CD4-positive, alpha-beta T cell treated with Interleukin-6 for 4 hours (primary cell): ENCODE results near the gene LGALS3.

Experiments used
- DNase-seq: peaks from one replicate; pipeline ENCODE4 v3.0.0-alpha.2; 2020; ENCODE audit warnings: mixed read lengths

Gene LGALS3

DNA sequence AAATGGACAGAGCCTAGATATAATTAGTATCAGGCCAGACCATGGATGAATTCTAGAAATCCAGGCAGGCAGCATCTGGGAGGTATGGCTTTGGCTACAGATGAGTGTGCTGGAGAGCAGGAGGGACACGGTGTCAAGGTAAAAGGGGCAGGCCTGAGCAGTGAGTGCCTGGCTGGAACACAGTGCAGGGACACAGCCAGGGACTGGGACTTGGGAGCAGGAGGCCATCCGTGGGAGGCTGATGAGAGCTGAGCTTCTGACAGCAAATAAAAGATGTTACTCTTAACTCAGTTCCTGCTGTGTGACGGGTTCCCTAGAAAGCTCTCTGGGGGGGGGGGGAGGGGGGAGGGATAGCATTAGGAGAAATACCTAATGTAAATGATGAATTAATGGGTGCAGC, 13.6 kb upstream of the LGALS3 start:
- DNase-seq = no peak

DNA sequence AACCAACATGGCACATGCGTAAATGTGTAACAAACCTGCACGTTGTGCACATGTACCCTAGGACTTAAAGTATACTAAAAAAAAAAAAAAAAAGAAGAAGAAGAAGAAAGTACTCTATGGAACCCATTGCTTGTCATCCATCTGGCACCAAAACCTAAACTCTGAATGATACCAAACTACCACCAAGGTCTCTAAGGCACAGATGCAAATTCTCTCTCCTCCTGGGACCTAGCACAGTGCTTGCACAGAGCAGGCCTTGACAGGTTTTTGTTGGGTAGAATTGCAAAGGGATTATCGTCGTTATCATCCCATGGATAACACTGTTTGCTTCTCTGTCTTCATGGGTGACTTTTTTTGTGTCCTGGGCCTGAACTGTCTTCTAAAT, 13.2 kb upstream of the LGALS3 start:
- DNase-seq = no peak

DNA sequence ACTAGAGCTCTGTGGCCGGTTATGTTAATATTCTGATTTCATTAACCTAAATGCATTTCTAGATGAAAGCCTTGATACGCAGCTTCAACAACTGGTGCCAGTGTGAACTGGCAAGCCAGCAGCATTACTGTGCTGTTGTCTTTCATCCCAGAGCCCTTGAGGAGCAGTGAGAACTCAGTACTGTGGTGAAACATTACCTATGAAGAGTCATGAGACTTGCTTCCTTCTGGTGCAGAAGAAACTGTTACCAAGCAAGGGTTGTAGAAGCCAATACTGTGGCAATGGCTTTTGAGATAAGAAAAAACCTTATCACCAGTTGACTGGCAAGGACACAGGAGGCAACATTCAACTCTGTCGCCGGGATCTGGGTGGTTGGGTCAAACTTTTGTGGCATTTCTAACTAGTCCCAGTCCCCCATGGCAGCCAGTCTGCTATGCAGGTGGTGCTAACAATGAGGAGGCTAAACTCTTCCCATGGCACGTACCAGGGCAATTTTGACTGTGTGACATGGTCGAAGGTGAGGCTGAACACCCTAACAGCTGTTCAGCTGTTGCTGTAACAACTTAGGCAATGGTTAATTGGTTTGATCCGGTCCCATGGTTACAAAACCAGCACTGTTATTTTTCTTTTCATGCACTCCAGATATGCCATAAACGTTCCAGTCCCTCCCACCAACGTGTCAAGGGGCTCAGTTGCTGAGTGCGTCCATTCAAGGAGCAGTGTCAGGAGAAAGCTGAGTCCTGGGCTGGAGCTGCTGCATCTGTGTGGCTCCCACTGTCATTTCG, 12.6 kb upstream of the LGALS3 start:
- no peak for DNase-seq

DNA sequence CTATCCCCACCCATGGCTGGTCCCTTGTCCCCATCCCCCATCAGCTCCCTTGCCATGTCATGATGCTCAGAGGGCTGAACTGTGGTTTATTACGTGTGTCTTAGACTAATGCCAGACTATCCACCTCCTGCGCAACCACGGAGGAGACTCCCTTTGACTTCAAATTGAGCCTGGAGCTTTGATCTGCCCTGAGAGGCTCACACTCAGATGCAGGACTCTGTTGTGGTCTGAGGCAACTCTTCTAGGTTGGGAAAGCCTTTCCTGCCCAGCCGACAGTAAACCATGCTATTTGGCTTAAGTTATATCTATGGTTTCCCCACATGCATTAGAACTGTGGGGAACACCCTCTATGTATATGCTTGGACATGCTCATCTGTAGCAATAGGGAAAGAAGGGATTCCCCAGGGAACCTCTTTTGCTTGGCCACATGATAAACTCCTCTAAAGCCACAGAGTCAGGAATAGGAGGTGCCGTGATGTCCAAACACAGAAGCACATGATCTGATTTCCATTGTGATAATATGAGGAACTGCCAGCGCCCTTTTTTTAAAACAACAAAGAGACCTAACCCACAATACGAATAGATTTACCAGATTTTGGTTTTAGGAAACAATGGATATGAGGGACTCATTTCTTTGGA, 11.1 kb upstream of the LGALS3 start:
- no peak for DNase-seq

DNA sequence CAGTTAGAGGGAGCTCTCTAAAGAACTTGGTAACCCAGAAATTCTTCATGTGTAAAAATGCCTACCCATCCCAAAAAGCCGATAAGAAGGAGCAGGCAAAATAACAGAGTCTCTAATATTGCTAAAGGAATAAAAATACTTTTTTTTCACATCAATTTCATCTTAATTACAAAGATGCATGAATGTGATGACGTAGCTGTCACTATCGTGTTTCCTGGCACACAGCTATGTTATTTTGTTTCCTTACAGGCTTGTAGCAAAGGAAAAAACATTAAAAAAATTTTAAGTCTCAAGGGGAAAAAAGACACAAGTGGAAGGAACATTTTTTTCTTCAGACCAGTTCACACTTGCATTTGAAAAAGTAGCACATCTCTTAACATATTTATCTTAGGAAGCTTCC, 10.3 kb upstream of the LGALS3 start:
- DNase-seq = no peak

DNA sequence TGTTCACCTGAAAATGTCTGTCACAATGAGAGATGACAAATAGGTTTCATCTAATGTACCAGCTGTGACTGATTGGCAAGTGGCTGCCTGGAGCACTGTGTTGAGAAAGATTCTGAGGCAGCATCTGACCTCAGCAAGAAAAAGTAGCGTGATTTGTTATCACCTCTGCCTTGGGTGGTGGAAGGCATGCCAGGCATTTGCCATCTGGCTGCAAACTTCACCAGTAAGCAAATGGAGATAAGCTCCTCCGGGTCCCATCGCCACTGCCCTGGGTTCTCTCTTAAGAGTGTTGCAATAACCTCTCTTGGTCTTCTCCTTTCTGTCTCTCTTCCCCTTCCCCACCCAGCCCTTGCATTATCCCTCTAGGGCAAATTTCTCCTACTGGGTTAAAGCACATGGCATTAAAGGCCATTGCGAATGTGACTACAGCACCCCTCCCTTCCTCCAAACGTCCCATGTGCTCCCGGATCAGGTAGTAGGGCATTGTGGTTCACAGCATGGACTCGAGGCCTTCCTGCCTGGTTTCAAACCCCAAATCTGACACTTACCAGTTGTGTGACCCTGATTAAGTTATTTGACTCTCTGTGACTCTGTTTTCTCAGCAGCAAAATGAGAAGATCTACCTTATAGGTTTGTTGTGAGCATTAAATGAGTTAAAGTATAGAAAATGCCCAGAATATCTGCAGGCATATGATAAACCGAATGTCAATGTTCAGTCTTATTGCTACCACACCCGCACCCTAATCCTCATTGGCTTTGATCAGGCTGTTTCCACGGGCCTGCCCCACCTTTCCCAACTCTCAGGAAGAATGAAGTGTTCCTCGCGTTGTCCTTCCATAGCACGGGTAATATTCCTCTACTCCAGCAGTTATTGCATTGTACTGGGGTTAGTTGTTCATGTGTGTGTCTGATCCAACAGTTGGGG, 8.2 kb upstream of the LGALS3 start:
- no peak for DNase-seq

DNA sequence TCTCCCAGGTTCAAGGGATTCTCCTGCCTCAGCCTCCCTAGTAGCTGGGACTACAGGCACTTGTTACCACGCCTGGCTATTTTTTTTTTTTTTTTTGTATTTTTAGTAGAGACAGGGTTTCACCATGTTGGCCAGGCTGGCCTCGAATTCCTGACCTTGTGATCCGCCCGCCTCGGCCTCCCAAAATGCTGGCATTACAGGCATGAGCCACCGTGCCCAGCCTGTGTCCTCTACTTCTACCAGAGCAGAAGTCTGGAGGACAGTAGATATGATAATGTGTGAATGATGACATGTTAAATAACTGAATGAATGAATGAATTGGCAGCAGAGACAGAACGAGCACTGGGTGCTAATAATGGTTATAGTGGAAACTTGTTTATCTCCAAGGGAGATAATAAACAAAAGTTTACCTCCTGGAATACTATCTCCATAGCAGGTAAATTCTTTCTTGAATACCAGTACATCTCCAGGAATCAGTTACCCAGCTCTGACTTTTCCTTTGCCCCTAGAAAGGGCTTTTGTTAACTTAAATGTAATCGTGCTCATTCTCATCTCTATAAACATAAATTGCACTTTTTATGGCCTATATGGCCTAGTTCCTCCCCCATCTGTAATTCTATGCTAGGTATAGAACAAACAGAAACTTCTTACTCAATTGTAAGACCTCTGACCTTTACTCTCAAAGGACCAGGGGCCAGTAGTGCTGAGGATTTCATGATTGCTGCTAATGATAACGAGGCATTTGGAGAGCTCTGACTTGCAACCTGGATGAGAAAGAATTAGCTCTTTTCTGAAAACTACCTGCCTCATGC, 7.2 kb upstream of the LGALS3 start:
- no peak for DNase-seq

DNA sequence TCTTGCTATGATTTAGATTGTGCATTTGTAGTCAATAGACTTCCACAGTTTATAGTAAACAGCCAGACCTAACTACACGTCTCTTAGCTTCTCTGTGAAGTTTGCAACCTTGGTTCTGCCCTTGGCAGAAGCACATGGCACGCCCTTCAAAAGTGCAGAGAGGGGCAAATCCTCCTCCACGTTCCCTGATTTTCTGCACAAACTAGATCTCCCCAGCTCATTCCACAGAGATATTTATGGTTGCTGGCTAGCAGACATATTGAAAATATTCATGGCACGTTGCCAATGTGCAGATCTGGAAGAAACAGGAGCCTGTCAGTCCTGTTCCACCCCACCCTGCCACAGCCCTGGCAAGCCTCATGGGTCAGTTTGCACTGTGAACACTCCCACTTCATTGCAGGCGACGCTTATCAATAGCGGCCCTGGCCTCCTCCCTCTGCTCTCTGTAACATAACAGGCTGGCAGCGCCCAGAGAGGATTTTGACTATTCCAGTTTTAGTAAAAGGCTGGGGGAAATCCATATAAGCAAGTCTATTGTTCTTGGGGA, 6.5 kb upstream of the LGALS3 start:
- no peak for DNase-seq

DNA sequence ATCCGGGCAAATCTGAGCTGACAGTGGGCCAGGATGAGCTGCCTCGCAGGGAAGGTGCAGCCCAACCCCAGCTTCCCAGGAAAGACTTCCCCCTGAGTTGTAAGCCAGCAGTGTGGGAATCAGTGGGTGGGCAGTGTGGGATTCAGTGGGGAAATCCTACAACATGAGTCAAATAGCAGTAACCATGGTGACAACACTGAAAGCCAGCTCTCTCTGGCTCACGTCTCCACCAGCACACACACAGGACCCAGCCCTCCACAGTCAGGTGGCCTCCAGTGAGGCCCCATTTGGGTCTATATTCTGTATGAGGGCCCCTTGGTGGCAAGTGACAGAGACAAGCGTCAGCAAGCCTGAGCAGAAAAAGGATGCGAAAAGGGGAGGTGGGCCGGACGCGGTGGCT, 6.0 kb upstream of the LGALS3 start:
- DNase-seq = no peak

DNA sequence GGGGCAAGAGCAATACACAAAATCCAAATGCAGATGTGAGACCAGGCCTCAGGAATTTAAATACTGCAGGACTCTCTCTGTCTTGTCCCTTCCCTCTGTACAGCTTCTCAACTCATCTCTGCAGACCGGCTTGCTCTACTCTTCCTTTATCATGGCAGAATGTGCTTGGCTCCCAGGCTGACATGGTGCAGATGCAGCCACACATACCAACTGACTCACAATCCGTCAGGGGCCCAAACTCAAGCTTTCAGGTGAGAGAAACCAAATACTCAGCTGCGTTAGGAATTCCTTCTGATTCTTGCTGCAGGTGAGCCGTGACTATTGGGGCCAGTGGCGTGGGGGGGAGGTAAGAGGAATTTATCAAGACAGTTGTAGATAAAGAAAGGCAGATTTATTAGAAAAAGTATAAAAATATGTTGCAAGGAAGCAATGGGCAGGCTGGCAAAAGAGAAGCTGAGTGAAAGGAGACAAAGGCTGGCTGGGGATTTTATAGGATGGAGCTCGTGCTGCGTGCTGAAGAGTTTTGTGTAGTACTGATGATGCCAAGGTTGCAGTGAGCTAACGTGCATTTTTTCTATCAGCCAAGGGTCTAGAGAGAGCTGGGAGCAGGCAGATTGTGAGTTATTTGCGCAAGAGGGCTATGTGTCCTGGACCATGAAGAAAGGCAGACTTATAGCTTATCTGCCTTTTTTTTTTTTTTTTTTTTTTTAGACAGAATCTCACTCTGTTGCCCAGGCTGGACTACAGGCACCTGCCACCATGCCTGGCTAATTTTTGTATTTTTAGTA, 5.0 kb upstream of the LGALS3 start:
- no peak for DNase-seq

DNA sequence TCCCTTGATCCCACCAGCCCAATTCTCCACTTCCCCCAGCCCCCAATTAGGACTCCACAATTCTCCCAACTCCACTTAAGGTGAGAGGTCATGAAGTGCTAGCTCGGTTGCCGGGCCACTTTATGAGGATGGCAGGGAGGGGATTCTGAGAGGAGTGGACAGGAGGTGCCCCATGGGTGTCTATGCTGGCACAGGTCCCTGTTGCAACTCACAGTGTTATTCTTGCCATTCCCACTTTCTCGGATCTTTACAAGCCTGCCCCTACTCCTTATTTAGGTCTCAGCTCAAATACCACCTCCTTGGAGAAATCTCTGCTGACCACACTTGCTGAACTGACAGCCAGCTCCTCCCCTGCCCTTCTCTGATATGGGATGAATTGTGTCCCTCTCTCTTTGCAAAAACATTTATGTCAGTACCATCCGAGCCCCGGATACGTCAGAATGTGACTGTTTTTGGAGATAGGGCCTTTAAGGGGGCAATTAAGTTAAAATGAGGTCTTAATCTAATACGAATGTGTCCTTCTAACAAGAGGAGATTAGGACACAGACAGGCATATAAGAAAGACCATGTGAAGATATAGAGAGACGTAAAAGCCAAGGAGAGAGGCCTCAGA, 4.2 kb upstream of the LGALS3 start:
- no peak for DNase-seq

DNA sequence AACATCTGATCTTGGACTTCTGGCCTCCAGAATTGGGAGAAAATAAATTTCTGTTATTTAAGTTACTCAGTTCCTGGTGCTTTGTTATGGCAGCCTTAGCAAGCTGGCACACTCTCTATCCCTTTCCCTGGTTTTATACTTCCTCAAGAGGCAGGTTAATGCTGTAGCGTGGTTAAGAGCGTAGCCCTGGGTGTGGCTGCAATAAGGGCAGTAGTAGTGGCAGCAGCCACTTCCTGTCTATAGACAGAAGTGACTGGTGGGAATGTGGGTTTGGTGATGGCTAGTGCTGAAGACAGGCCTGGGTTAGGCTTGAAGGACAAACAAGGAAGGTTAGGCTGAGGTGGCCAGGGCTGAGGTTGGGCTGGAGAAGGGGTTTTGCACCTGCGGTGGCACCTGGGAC, 3.6 kb upstream of the LGALS3 start:
- no peak for DNase-seq

DNA sequence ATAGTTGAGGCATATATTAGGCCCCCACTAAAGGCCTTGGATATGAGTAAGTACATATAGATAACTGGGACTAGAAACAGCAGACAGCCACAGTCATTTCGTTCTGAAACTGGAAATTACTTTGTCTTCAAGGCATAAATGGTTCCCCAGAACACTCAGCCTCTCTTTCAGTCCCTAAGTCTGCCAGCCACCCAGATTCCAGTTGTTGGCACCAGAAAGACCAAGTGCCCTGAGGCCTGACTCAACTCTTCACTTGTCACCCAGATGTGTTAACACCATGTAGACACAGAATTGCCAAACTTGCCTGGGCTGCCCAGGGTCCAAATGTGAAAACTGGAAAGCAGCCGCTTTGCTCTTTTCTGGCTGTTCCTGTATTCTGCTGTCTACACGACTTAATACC, 3.0 kb upstream of the LGALS3 start:
- DNase-seq = no peak

DNA sequence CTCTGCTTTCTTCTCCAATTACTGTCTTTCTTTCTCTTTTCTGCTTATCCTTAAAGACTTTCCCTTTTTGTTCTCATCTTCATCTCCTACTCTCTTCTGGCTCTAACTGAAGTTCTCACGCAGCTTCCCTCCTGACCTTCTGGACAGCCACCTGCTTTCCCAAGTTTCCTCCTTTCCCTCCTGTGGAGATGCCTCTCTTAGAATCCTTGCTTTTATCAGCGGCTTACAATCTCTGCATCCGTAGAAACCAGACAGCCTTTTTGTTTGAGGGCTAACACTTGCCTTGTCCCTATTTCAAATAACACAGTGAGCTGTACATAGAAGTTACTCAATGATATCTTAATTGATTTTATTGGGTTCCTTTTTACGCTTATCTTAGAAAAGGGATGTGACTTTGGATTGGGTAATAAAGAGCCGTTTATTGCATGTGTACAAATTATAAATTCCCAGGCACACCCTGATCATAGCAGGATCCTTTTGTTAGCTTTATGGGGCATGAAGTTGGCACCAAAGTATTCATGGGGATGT, 2.1 kb upstream of the LGALS3 start:
- no peak for DNase-seq

DNA sequence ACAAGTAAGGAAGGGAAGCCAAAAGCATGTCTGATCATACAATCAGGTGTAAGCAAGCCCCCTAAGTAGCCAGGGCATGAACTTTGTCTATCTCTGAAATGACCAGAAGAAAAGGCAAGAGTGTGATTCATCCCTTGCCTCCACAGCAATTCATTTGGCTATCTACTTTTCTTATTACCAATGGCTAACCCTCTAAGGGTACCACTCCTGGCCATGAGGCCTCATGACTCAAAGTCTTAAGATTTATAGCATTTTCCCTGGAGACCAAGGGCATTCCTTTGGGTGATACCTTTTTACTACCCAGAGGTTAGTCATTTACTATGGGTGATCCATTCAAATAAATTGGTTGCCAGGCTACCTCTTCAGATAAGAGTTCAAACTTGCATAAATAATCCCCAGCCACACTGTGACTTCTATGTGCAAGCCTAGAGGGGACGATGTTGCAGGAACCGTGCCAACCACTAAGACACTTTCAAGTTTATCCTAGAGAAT, 1.5 kb upstream of the LGALS3 start:
- no peak for DNase-seq

DNA sequence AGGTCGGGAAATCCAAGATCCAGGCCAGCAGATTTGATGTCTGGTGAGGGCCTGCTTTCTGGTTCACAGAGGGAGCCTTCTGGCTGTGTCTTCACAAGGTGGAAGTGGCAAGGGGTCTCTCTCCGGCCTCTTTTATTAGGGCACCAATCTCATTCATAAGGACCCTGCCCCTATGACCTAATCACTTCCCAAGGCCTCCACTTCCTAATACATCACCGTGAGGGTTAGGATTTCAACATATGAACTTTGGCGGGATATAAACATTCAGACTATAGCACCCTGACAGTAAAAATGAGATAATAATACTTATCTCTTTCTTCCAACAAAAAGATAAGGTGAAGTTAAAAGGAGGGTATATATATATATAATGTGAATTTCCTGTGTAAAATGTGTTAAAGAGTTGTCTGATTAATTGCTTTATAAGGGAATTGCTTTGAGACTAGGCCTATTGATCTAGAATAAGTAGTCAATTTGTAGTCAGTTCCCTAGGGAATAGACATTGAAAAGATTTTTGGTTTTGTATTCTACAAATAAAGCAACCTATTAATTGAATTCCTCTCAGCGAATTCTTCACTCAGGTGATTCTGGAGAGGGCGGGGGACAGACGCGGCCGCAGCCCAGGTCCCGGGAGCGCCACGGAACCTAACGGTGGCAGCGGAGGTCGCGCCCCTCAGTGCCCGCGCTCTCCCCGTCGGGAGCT, 516 bp upstream of the LGALS3 start:
- DNase-seq = no peak

DNA sequence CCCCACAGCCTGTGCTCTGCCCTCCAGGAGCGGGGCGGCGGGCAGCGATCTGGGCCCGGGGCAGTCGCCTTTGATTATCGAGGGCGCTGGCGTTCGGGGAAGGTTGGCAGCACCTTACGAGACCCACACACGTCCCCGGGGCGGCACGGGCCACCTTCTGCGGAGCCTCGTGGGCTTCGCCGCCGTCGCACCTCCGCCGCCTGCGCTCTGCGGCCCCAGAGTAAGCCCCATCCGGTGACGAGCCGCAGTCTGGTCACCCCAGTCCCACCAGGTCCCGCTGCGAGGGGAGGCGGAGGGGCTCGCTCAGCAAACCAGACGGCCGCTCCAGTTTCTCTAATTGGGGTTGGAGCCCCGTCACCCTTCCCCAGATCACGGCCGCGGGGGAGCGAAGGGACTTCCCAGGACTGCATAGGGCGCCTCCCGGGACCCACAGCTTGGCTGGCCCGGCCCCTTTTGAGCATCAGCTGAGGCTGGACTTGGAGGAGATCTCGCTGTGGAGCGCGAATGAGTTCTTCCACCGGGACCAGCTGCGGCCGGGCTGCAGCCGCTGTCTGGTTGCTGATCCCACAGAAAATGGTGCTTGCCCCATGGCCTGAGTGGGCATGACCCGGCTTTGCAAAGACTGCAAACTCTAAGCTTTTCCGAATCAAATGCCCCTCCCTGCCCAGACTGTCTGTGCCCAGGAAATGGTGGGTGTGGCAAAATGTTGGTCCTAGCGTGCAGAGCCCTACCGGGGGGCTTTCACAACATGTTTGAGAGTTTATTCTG, 560 bp downstream of the LGALS3 start:
- peak; percentile 47 for DNase-seq

DNA sequence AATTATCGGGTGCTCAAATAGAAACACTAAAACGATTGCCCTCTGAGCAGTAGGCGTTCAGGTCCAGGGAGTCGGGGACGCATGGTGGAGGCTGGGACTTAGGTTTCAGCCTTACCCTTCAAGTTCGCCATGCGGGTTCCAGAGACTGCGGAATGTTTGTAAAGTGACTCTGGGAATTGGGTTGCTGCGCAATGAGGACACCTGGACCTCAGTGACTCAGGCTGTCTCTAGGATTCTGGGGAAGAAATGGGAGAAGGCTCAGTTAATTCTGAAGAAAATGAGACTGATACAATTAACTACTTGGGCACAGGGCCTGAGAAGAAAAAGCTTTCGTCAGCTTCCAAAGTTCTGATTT, 1.1 kb downstream of the LGALS3 start:
- no peak for DNase-seq

DNA sequence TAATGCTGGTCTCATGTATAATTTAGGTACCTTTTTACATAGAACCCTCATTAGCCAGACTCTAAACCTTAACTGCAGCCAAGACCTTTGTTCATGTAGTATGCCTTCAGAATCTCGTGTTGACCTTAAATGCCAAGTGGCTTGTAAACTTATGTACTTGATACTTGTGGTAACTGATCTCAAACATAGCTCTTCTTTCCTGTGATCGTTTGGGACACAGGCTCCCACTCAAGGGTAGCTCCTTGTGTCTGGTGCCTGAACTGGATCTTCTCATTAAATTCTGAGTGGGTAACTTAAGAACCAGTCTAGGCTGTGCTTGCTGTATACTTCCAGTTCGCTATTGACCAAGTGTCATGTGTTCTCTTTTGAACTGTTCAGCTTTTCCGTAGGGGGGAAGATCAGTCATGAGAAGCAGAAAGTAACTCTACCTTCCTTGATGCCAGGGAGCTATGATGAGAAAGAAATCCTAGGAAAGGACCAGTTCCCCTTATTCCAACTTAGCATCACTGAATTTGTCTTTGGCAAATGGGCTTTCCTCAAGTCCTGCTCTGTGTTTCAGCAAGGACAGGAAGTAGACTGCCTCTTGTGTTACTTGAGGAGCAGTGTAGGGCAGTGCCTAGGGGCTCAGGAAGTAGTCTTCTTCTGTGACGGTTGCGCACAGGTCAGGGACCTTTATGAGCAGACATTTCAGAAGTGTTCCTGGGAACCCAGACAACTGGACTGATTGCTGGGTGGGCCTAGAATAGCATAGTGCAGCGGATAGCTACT, 2.5 kb downstream of the LGALS3 start:
- peak; percentile 18 for DNase-seq
